K562 (cell line): ENCODE data around the gene DMXL1. TPM values are rescaled to one million over a fixed set of nuclear protein-coding genes. Genes with fewer than 3 reads are reported as not detected.

Source experiments
- AFF4 ChIP-seq: sonication (generic); formaldehyde crosslinking; IDR thresholded peaks from 2 replicates; pipeline ENCODE4 v1.8.0; 2023; ENCODE audit warnings: mild to moderate bottlenecking, missing genetic modification reagents
- ATF4 ChIP-seq: fragments of 450-650 bp; formaldehyde crosslinking; IDR thresholded peaks from 2 replicates; pipeline ENCODE4 v1.4.0; 2022; ENCODE audit warnings: mild to moderate bottlenecking, moderate library complexity
- KAT7 ChIP-seq: sonication (generic); formaldehyde crosslinking; IDR thresholded peaks from 2 replicates; pipeline ENCODE4 v1.8.0; 2022; ENCODE audit warnings: missing genetic modification reagents, mild to moderate bottlenecking, borderline replicate concordance
- LEF1 ChIP-seq: fragments of 450-650 bp; IDR thresholded peaks from 2 replicates; pipeline ENCODE4 v1.6.1; 2016; ENCODE audit warnings: mild to moderate bottlenecking
- MNT ChIP-seq, 2 experiments: fragments of 450-650 bp; conservative IDR thresholded peaks; 2 replicates each; pipeline ENCODE4 v1.6.1; 2017; ENCODE audit warnings: mild to moderate bottlenecking in 2 of 2, moderate library complexity in 2 of 2
- MTA1 ChIP-seq: fragments of 450-650 bp; IDR thresholded peaks from 2 replicates; pipeline ENCODE4 v1.6.1; 2017; ENCODE audit warnings: borderline replicate concordance
- NR2C1 ChIP-seq, 2 experiments: fragments of 450-650 bp; IDR thresholded peaks; 2 replicates each; pipeline ENCODE4 v1.6.1; 2017; ENCODE audit warnings: mild to moderate bottlenecking in 2 of 2, antibody characterized with exemption in 1 of 2, inconsistent platforms in 1 of 2, missing compliant biosample characterization in 1 of 2, missing genetic modification characterization in 1 of 2
- RAD21 ChIP-seq, 2 experiments: fragments of 250-450 bp in 1 of 2; fragments of 450-650 bp in 1 of 2; sonication (Bioruptor Pico) in 1 of 2; formaldehyde crosslinking in 1 of 2; IDR thresholded peaks in 1 of 2; conservative IDR thresholded peaks in 1 of 2; 2 replicates each; pipeline versions ENCODE4 v1.4.0 to v1.8.0; 2020 to 2022; ENCODE audit warnings: mild to moderate bottlenecking in 2 of 2, moderate library complexity in 1 of 2
- RBM25 ChIP-seq: fragments of 200-400 bp; formaldehyde crosslinking; IDR thresholded peaks from 2 replicates; pipeline ENCODE4 v1.6.1; 2018; ENCODE audit warnings: low read length, low read depth, moderate library complexity; ENCODE audit not compliant: severe bottlenecking
- SNRNP70 ChIP-seq: fragments of 200-400 bp; formaldehyde crosslinking; optimal IDR thresholded peaks from 2 replicates; pipeline ENCODE3; 2017; ENCODE audit warnings: low read depth, low read length
- SUPT5H ChIP-seq: fragments of 450-650 bp; IDR thresholded peaks from 2 replicates; pipeline ENCODE4 v1.6.1; 2016
- TEAD1 ChIP-seq, 2 experiments: fragments of 450-650 bp in 1 of 2; sonication (generic) in 1 of 2; formaldehyde crosslinking; IDR thresholded peaks; 2 replicates each; pipeline versions ENCODE4 v1.4.0 to v1.8.0; 2020 to 2022; ENCODE audit warnings: mild to moderate bottlenecking in 2 of 2, missing genetic modification reagents in 1 of 2
- TRIM25 ChIP-seq: fragments of 450-650 bp; IDR thresholded peaks from 2 replicates; pipeline ENCODE4 v1.7.0; 2016; ENCODE audit warnings: borderline replicate concordance
- U2AF1 ChIP-seq: fragments of 200-400 bp; formaldehyde crosslinking; optimal IDR thresholded peaks from 2 replicates; pipeline ENCODE3; 2017; ENCODE audit warnings: mild to moderate bottlenecking, low read depth, low read length, moderate library complexity
- ZNF668 ChIP-seq: fragments of 250-450 bp; sonication (Bioruptor Pico); IDR thresholded peaks from 2 replicates; pipeline ENCODE4 v1.8.0; 2022; ENCODE audit warnings: mild to moderate bottlenecking, inconsistent platforms
- ZNF699 ChIP-seq: fragments of 250-450 bp; sonication (Bioruptor Pico); IDR thresholded peaks from 2 replicates; pipeline ENCODE4 v1.8.0; 2021; ENCODE audit warnings: mild to moderate bottlenecking, moderate library complexity; ENCODE audit not compliant: insufficient replicate concordance
- ZNF76 ChIP-seq: fragments of 250-450 bp; sonication (Bioruptor Pico); IDR thresholded peaks from 2 replicates; pipeline ENCODE4 v1.4.0; 2020; ENCODE audit warnings: mild to moderate bottlenecking, moderate library complexity, borderline replicate concordance
- polyA plus RNA-seq, 8 experiments: library from polyadenylated mRNA; depleted of rRNA in 4 of 8; stranded (reverse) in 5 of 8; unstranded in 3 of 8; fragments of >200 nt; fragmentation: Nextera tagmentation in 2 of 8; fragmentation: Illumina TruSeq in 1 of 8; extraction: Ambion mirVana in 2 of 8; extraction: Trizol in 1 of 8; gene quantifications; 2 replicates each; pipeline versions ENCODE4 v1.2.1 to v1.2.3, GENCODE V29; 2011 to 2014; ENCODE audit warnings: inconsistent platforms in 1 of 8, missing spikeins in 1 of 8
- total RNA-seq, 7 experiments: library from RNA; depleted of rRNA in 6 of 7; stranded (reverse); fragments of >200 nt in 6 of 7; fragmentation: Illumina TruSeq in 2 of 7; extraction: Trizol in 2 of 7; gene quantifications; 2 replicates each; pipeline versions ENCODE4 v1.2.1 to v1.2.3, GENCODE V29; 2011 to 2021; ENCODE audit warnings: low replicate concordance in 1 of 7

DMXL1 gene
- total and polyA plus RNA-seq, 9 of the 15 experiments (the other 6 are each of a cell fraction or from before 2014, with no cell fraction given) = 8.3 to 40.3 (median 30.6) TPM

- peak; percentile 65 for TF ChIP-seq U2AF1
- TF ChIP-seq LEF1 = 0 out of 2 replicates have a peak, but pooled peaks have one; percentile 25
- 0 out of 2 replicates have a peak, but pooled peaks have one; percentile 41 for TF ChIP-seq ZNF76
- TF ChIP-seq ATF4 = peak; percentile 63; the same call in 1 of the 2 replicates
- no peak for TF ChIP-seq TRIM25
- TF ChIP-seq NR2C1 (IDR thresholded peaks at IDR 0.05) = peak; percentile 71
- no peak; the same call in 1 of the 2 replicates for TF ChIP-seq NR2C1 (tag; IDR thresholded peaks at IDR 0.05)
- peak in 1 of 2 experiments; percentile 79; a peak in 1 of 4 replicates for TF ChIP-seq TEAD1 (CRISPR knock-in tag; IDR thresholded peaks at IDR 0.05)
- no peak for TF ChIP-seq ZNF699 (CRISPR knock-in tag)
- TF ChIP-seq SNRNP70 = no peak
- no peak for TF ChIP-seq ZNF668 (CRISPR knock-in tag)
- peak; percentile 76 for TF ChIP-seq SUPT5H
- TF ChIP-seq RAD21 (CRISPR knock-in tag; conservative IDR thresholded peaks at IDR 0.05 in 1 of 2, IDR thresholded peaks at IDR 0.05 in 1 of 2) = no peak; a peak in 1 of 4 replicates
- 0 out of 2 replicates have a peak, but pooled peaks have one; percentile 67 for TF ChIP-seq KAT7 (CRISPR knock-in tag)
- TF ChIP-seq AFF4 (CRISPR knock-in tag) = no peak
- TF ChIP-seq MNT (conservative IDR thresholded peaks at IDR 0.05) = peak; percentile 61 to 88
- no peak for TF ChIP-seq MTA1
- TF ChIP-seq RBM25 = peak; percentile 54
Observed at GRCh38 chr5:119070828-119071560, at the start of gene DMXL1 (continued).
